HG02759 (cell line): Measurements from ENCODE around the gene SENP2.
"Not testable (repeated sequence)": the region's sequence is repeated elsewhere in the genome, so short reads cannot be mapped to it uniquely, and the experiment has no call there.

ENCODE experiments used
- ATAC-seq: cut with Tn5 transposase; IDR thresholded peaks from one replicate; pipeline ENCODE4 v1.9.1; 2021; ENCODE audit warnings: mild to moderate bottlenecking, moderate library complexity; ENCODE audit not compliant: unreplicated experiment

Gene SENP2

GRCh38 chr3:185585859-185586685, at the start of gene SENP2:
Gene SENP2, plus strand, starts transcription at chr3:185586295. Its CDS starts 119 bp downstream, at chr3:185586414.
- peak; percentile 98 for ATAC-seq

- ATAC-seq, result peak; percentile 98
These were observed 48.6 kb upstream of the SENP2 start for GRCh38 chr3:185537369-185537970.

GRCh38 chr3:185539934-185540333, 46.2 kb upstream of the SENP2 start:
- no peak for ATAC-seq

GRCh38 chr3:185540695-185541094, 45.4 kb upstream of the SENP2 start:
- no peak for ATAC-seq

GRCh38 chr3:185549122-185549521, 37.0 kb upstream of the SENP2 start:
- no peak for ATAC-seq

- no peak for ATAC-seq
These were observed 36.4 kb upstream of the SENP2 start for GRCh38 chr3:185549651-185550111.

GRCh38 chr3:185552358-185552877, 33.7 kb upstream of the SENP2 start, which contains the start of gene LIPH:
Gene LIPH, minus strand, starts transcription at chr3:185552588. Its CDS starts 117 bp downstream, at chr3:185552471.
- peak; percentile 83 for ATAC-seq

GRCh38 chr3:185555101-185555501, 31.0 kb upstream of the SENP2 start:
- no peak for ATAC-seq

GRCh38 chr3:185555860-185556347, 30.2 kb upstream of the SENP2 start:
- ATAC-seq, result no peak

GRCh38 chr3:185556640-185557039, 29.5 kb upstream of the SENP2 start:
- ATAC-seq, result not testable (repeated sequence)

- ATAC-seq, result no peak
These were observed 27.7 kb upstream of the SENP2 start for GRCh38 chr3:185558395-185558794.

GRCh38 chr3:185559706-185560090, 26.4 kb upstream of the SENP2 start:
- ATAC-seq, result no peak

- no peak for ATAC-seq
These were observed 25.4 kb upstream of the SENP2 start for GRCh38 chr3:185560676-185561075.

- ATAC-seq, result no peak
These were observed 24.6 kb upstream of the SENP2 start for GRCh38 chr3:185561374-185561943.

GRCh38 chr3:185561958-185562357, 24.1 kb upstream of the SENP2 start:
- ATAC-seq, result no peak

- no peak for ATAC-seq
These were observed 13.9 kb upstream of the SENP2 start for GRCh38 chr3:185572183-185572582.

GRCh38 chr3:185575108-185575869, 10.8 kb upstream of the SENP2 start:
- peak; percentile 78 for ATAC-seq

- ATAC-seq, result no peak
These were observed 3.9 kb upstream of the SENP2 start for GRCh38 chr3:185582236-185582635.

GRCh38 chr3:185582871-185583270, 3.2 kb upstream of the SENP2 start:
- no peak for ATAC-seq

GRCh38 chr3:185583925-185584324, 2.2 kb upstream of the SENP2 start:
- no peak for ATAC-seq

GRCh38 chr3:185584686-185585085, 1.4 kb upstream of the SENP2 start:
- ATAC-seq, result no peak
